ENCODE measurements around the gene SLC7A9. TPM values are rescaled to one million over a fixed set of nuclear protein-coding genes. Genes with fewer than 3 reads are reported as not detected.
"Not testable (repeated sequence)": the region's sequence is repeated elsewhere in the genome, so short reads cannot be mapped to it uniquely, and the experiment has no call there.

SLC7A9 gene
- total RNA-seq, 1 donor from 2014 or later = 0.20 TPM

DNA sequence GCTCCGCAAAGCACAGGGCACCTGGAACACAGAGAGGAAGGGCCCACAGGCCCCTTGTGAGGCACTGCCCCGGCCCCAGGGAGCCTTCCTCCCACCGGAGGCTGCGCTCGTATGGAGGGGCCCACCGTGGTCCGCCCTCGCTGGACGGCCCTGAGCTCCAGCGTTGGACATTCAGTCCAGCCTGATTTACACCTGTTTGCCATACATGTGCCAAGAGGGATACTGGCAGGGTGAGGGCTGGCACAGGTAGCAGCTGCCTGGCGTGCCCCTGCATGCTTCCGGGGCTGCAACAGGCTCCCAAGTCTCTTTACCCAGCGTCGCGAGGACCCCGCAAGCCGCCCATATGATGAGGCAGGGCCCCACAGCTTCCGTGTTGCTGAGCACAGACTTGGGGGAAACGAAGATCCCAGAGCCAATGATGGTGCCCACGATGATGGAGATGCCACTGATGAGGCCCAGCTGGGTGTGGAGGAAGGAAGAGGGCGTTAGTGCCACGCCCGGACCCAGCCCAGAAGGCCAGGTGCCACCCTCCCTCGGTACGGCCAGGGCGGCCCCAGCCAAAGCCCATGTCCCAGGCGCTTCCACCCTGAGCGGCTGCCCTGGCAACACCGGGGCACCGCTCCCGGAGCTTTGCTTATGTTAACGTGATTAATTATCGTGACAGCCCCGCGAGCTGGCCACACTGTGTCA is 5.1 kb downstream of the SLC7A9 start:
- intact Hi-C loops (cut with micrococcal nuclease) = no loop called here

DNA sequence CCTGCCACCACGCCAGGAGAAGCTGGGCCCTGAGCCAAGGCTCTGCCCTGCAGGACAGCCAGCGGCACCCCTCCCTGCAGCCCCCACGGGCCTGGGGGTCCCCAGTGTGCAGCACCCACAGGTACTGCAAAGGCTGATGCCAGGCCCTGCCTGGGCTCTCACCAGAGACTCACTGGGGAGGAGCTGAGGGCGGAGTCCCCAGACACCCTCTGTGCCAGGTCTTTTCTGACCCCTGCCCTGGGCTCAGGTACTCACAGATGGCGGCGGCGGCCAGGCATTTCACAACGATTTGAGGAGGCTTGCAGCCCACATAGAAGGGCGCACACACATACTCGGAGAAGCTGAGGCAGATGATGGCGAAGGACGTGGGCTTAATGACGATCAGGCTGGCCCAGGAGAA is 5.7 kb downstream of the SLC7A9 start:
- intact Hi-C loops (cut with micrococcal nuclease) = no loop called here

DNA sequence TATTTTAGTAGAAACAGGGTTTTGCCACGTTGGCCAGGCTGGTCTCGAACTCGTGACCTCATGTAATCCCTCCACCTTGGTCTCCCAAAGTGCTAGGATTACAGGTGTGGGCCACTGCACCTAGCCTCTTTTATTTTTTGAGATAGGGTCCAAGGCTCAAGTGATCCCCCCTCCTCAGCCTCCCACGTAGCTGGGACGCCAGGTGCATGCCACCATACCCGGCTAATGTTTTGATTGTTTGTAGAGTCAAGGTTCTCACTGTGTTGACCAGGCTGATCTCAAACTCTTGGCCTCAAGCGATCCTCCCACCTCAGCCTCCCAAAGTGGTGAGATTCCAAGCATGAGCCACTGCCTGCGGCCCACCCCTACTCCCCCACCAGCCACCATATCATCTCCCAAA is 6.3 kb downstream of the SLC7A9 start:
- intact Hi-C loops (cut with micrococcal nuclease) = no loop called here

DNA sequence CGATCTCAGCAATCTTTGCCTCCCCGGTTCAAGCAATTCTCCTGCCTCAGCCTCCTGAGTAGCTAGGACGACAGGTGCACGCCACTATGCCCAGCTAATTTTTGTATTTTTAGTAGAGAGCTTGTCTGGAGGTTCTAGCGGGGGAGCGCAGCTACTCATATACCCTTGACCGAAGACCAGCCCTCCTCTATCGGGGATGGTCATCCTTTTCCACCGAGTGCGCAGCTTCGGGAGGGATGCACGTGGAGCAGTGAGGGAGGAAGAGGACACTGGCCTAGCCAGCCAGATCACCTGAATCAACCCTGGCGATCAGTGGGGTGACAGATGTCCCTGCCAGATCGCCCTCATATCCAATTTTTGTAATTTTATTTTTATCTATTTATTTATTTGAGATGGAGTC is 6.8 kb downstream of the SLC7A9 start:
- intact Hi-C loops (cut with micrococcal nuclease) = no loop called here

DNA sequence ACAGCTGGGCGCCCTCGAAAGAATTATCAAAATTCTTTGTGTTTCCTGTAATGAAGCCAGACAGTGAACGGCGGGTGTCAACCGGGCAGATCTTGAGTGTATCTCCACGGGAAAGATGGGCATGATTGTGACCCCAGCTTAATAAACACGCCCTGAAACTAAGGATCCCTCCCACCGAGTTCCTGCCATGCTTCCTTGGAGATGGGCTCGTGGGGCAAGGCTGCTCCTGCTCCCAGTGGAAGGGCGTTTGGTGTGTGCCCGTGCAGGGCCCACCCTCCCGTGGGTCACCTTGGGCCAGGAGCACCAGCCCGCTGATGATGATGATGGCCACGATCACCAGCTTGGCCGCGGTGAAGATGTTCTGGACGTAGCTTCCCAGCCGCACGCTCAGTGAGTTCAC is 7.4 kb downstream of the SLC7A9 start:
- intact Hi-C loops (cut with micrococcal nuclease) = no loop called here

DNA sequence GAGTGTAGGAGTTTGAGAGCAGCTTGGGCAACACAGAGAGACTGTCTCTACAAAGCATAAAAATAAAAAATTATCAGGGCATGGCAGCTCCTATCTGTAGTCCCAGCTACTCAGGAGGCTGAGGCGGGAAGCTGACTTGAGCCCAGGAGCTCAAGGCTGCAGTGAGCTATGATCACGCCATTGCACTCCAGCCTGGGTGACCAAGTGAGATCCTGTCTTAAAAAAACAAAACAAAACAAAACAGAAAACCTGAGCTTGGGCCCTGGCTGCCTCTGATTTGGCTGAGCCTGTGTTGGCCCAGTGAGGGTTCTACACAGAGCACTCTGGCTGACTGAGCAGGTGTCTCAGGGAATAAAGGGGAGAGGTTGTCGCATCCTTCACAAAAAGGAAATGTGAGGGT is 8.0 kb downstream of the SLC7A9 start:
- intact Hi-C loops (cut with micrococcal nuclease) = no loop called here

DNA sequence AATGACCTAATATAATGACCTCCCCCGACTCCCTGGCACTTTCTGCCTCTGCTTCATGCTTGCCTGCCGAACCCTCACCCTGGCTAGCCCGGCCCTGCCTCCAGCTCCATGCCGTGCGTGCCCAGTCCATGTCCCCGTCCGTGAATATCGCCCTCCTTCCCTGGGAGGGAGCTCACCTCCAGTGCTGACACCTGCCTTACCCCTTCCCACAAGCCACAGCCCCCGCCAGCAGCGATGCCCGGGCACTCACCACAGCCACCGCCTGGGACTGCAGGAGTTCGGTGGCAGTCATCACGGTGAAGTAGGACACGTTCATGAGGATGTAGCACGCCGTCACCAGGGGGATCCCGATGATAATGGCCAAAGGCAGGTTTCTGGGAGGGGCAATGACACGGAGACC is 10.0 kb downstream of the SLC7A9 start:
- intact Hi-C loops (cut with micrococcal nuclease) = no loop called here

DNA sequence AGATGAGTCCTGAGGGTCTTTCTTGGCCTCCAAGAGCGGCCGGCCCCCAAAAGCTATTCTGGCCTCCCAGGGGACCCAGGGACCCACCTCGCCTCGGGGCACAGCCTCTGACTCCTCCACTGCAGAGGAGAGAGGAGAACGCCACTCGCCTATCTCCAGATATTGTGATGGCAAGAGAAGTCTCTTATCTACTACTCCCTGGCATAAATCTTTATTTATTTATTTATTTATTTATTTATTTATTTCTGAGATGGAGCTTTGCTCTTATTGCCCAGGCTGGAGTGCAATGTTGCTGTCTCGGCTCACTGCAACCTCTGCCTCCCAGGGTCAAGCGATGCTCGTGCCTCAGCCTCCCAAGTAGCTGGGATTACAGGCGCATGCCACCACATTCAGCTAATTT is 11.0 kb downstream of the SLC7A9 start:
- intact Hi-C loops (cut with micrococcal nuclease) = no loop called here

DNA sequence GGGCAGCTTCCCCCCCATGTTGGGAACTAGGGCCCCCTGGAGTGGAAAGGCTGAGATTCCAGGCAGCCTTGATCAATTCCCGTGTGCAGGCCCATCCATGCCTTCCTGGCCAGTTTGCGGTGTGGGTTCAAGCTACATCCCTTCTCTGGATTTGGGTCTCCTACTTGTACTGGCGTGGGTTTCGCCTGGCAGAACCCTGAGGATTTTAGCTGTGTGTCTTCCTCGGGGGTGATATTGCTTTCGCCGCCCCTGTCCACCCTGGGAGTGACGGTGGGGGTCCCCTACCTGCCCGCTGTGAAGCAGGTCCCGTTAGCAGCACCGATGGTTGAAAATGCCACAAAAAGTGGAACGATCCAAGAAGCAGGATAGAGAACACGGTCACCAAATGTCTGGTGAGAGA is 11.4 kb downstream of the SLC7A9 start:
- intact Hi-C loops (cut with micrococcal nuclease) = no loop called here

DNA sequence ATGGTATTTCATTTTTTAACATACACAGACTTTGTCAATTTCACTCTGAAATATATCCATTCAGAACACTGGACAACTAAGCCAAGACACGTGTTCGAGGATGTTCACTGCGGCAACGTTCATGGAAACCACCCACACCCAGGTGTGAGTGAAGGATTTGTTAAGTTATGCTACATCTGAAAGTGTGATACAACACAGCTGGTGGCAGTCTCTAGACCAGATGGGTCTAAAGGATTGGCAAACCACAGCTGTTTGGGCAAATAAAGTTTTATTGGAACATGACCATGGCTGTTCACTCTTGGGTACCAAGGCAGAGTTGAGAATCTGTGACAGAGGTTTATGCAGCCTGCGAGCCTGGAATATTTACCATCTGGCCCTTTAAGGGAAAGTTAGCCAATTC is 12.0 kb downstream of the SLC7A9 start:
- intact Hi-C loops (cut with micrococcal nuclease) = no loop called here

DNA sequence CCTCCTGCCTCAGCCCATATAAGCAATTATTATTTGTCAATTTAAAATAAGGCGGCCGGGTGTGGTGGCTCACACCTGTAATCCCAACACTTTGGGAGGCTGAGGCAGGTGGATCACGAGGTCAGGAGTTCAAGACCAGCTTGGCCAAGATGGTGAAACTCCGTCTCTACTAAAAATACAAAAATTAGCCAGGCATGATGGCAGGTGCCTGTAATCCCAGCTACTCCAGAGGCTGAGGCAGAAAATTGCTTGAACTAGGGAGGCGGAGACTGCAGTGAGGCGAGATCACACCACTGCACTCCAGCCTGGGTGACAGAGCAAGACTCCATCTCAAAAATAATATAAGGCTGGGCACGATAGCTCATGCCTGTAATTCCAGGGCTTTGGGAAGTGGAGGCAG is 12.7 kb downstream of the SLC7A9 start:
- intact Hi-C loops (cut with micrococcal nuclease) = not testable (repeated sequence)

DNA sequence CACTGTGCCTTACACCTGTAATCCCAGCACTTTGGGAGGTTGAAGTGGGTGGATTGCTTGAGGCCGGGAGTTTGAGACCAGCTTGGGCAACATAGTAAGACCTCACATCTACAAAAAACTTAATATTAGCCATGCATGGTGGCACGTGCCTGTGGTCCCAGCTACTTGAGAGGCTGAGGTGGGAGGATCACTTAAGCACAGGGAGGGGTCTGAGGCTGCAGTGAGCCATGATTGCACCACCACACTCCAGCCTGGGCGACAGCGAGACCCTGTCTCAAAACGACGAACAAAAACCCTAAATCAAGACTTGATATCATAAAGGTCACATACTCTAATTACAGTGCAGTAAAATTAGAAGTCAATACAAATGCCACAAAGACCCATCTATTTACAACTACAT is 17.4 kb downstream of the SLC7A9 start:
- intact Hi-C loops (cut with micrococcal nuclease) = no loop called here

DNA sequence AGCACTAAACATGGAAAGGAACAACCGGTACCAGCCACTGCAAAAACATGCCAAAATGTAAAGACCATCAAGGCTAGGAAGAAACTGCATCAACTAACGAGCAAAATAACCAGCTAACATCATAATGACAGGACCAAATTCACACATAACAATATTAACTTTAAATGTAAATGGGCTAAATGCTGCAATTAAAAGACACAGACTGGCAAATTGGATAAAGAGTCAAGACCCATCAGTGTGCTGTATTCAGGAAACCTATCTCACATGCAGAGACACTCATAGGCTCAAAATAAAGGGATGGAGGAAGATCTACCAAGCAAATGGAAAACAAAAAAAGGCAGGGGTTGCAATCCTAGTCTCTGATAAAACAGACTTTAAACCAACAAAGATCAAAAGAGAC is 21.5 kb downstream of the SLC7A9 start:
- intact Hi-C loops (cut with micrococcal nuclease) = not testable (repeated sequence)

DNA sequence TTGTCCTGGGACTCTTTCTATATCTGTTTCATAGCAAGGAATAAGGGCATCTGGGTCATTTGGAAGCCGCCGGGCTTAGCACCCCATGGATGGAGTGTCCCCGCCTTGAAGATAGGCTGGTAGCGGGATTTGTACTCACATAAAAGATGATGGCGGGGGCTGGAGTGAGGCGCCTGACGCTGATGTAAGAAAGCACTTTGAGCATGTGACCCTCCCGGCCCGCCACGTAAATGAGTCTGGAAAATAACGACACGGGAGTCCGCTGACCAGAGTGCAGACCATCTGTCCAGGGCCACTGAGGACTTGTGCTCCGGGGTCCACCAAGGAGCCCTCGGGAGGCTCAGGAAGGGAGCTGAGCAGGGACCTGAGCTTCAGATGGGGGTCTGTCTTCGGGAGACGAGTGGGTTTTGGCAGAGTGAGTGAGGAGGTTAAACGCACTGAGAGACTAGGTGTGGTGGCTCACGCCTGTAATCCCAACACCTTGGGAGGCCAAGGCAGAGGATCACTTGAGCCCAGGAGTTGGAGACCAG is 25.8 kb downstream of the SLC7A9 start:
- intact Hi-C loops (cut with micrococcal nuclease) = no loop called here

DNA sequence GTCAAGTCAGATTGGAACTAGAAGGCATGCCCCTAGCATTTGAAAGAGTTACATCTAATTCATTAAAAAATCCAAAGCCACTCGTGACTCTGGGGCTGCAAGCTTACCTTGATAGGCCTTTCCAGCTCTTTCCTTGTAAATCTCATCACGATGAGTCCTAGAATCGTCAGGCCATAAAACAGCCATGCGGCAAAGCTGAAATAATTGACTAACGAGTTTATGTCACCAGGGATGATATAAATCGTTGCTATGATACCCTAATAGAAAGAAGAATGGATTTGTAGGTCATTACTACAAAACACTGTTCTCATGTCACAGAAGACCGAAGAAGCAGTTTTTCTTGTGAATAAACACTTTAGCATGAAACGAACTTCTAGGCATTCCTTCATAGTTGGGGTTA is 27.5 kb downstream of the SLC7A9 start:
- intact Hi-C loops (cut with micrococcal nuclease) = no loop called here

DNA sequence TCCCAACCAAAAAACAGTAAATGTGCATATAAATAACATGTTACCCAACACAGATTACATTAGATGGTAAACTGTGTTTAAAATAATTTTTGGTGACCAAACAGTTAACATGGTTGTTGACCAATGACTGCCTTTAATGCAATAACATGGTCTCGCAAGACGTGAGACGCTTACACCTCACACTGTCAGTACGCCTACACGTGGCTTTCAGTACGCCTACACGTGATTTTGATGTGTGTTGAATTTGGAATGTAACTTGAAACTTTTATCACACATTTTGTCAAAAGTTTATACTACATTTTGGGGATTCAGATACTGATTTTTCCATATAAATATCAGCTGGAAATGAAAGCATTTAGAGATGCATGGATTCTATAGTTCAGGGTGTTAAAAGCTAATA is 32.0 kb downstream of the SLC7A9 start:
- intact Hi-C loops (cut with micrococcal nuclease) = no loop called here

DNA sequence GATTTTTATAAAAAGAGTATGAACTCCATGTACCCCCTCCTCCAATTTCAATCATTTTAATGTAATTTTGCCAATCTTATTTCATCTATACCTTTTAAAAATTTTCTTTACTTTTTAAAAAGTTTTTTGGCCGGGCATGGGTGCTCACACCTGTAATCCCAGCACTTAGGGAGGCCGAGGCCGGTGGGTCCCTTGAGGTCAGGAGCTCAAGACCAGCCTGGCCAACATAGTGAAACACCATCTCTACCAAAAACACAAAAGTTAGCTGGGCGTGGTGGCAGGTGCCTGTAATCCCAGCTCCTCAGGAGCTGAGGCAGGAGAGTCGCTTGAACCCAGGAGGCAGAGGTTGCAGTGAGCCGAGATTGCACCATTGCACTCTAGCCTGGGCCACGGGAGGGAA is 36.2 kb downstream of the SLC7A9 start:
- intact Hi-C loops (cut with micrococcal nuclease) = not testable (repeated sequence)

DNA sequence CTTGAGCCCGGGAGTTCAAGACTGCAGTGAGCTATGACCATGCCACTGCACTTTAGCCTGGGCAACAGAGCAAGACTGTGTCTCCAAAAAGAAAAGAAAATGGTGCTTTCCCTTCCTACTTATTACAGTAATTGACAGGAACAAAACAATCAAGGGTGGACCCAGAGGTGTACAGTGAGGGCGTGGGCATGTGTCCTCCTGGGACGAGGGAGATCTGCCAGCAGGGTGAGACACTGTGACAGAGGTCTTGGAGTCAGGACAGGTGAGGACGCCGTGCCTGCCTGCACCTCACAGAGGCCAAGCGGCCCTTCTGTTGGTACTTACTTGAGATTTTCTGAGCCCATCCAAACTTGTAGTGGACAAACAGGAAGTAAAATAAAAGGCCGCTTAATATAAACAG is 36.7 kb downstream of the SLC7A9 start:
- intact Hi-C loops (cut with micrococcal nuclease) = not testable (repeated sequence)

DNA sequence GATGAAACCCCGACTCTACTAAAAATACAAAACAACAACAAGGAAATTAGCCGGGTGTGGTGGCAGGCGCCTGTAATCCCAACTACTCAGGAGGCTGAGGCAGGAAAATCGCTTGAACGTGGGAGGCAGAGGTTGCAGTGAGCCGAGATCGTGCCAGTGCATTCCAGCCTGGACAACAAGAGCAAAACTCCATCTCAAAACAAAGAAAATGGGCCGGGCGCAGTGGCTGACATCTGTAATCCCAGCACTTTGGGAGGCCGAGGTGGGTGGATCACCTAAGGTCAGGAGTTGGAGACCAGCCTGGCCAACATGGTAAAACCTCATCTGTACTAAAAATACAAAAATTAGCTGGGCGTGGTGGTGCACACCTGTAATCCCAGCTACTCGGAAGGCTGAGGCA is 37.5 kb downstream of the SLC7A9 start:
- intact Hi-C loops (cut with micrococcal nuclease) = not testable (repeated sequence)

DNA sequence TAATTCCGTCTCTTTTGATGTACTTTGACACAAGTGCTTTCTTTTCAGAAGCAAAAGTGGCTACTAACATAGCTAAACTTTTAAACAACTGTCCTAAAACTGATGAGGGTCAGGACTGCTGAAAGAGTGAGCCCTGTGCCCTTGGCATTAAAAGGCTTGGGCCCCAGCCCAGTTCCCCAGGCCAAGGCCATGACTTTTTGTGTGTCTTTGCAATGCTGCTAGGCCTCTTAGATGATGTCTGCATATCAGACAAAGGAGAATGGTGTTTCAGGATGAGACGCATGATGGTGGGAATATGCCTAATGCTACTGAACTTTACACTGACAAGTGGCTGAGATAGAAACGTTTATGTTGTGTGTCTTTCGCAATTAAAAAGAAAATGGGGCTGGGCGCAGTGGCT is 38.0 kb downstream of the SLC7A9 start:
- intact Hi-C loops (cut with micrococcal nuclease) = no loop called here

DNA sequence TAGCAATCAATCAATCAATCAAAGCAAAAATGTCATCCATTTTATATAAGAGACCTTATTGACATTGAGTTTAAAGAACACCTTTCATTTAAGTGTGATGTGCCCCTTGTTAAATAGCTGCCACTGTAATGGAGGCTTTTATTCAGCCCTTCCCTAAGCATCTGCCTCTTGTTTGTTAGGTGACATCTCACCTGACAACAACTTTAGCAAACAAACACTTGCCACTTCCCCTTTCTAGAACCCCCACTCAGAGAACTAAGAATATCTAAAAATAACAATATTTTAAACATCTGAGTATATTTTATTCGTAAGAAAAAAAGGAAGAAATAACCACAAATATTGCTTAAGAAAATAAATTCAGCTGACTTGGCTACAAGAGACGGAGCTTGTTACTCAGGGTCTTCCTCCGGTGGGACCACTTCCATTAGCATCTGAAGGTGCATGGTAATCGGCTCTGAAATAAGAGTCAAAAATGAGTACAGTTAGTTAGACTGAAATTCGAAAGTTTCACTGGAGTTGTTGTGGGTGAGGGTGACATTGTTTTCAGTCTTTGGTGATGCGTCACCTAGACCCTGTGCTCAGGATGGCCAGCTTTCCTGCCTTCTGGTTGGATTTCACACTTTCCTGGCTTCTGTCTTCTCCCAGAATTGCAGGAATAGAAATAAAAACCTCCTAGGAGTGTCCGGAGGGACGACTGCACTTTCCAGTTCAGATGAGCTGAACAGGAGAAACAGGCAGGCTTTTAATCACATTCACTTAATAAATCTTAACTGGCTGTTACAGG is 39.1 kb downstream of the SLC7A9 start:
- intact Hi-C loops (cut with micrococcal nuclease) = no loop called here

DNA sequence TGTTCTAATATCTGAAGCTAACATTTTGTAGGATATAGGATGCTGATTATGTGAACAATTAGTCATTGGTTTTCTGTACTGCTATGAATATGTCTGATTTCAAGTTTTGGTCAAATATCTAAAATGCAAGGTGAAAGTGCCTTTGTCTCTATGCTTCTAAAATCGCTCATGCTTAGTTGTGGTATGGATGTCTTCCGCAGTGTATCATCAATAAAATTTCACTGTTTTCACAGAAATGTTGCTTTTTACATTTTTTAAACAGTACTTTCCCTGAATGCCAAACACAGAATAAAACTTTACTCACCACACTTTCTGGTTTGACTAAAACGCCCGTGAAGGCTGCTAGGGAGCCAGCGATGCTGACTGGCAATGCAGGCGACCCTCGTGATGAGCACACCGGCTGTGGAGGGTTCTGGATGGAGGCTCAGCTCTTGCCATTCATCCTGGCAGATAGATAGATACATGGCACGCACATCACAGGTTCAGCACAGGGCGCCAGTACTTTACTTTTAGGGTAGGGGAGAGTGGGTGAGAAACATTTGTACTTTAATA is 40.1 kb downstream of the SLC7A9 start:
- intact Hi-C loops (cut with micrococcal nuclease) = no loop called here
